Measurements from ENCODE around the gene GATM.

GATM gene

GRCh38 chr15:45402162-45402954 is 24.0 kb upstream of the GATM start:
- Histone ChIP-seq H3K4me2 (ENCODE audit: low read depth, low read length, poor library complexity, severe bottlenecking) (peak overlapping the region; percentile 89), H4K20me1 (ENCODE audit: insufficient read depth, low read length, poor library complexity, severe bottlenecking) (peaks cover 40% of the 10 kb centered on the region), H2AFZ (ENCODE audit: low read length) (peak overlapping the region; percentile 98), H3K9me3 (ENCODE audit: insufficient read depth, low read depth, low read length) (no peaks in the 10 kb centered on the region), H3K36me3 (ENCODE audit: insufficient read depth, low read length) (peaks cover 7% of the 10 kb centered on the region; the same call in 1 of the 2 replicates), H3K4me3 (ENCODE audit: low read length, poor library complexity, severe bottlenecking) (peak overlapping the region; percentile 91), H3K4me1 (ENCODE audit: insufficient read depth, low read length, poor library complexity, severe bottlenecking) (peaks cover 27% of the 10 kb centered on the region), H3K27me3 (ENCODE audit: insufficient read depth, low read length, poor library complexity, severe bottlenecking) (no peaks in the 10 kb centered on the region), H3K9me2 (replicated peaks; ENCODE audit: low read depth, low read length) (no peaks in the 10 kb centered on the region), H3K79me2 (ENCODE audit: insufficient read depth, low read length) (peaks cover 58% of the 10 kb centered on the region), H3F3A (ENCODE audit: low read depth) (no peaks in the 10 kb centered on the region), H3K9ac (ENCODE audit: low read depth, low read length, poor library complexity, severe bottlenecking) (peak overlapping the region; percentile 87)
- no peak for TF ChIP-seq EZH2phosphoT487 (IDR thresholded peaks at IDR 0.05; ENCODE audit: borderline replicate concordance)
- TF ChIP-seq, protein P1, sequence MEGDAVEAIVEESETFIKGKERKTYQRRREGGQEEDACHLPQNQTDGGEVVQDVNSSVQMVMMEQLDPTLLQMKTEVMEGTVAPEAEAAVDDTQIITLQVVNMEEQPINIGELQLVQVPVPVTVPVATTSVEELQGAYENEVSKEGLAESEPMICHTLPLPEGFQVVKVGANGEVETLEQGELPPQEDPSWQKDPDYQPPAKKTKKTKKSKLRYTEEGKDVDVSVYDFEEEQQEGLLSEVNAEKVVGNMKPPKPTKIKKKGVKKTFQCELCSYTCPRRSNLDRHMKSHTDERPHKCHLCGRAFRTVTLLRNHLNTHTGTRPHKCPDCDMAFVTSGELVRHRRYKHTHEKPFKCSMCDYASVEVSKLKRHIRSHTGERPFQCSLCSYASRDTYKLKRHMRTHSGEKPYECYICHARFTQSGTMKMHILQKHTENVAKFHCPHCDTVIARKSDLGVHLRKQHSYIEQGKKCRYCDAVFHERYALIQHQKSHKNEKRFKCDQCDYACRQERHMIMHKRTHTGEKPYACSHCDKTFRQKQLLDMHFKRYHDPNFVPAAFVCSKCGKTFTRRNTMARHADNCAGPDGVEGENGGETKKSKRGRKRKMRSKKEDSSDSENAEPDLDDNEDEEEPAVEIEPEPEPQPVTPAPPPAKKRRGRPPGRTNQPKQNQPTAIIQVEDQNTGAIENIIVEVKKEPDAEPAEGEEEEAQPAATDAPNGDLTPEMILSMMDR (conservative IDR thresholded peaks at IDR 0.05; ENCODE audit: low read length): no peak

DNA sequence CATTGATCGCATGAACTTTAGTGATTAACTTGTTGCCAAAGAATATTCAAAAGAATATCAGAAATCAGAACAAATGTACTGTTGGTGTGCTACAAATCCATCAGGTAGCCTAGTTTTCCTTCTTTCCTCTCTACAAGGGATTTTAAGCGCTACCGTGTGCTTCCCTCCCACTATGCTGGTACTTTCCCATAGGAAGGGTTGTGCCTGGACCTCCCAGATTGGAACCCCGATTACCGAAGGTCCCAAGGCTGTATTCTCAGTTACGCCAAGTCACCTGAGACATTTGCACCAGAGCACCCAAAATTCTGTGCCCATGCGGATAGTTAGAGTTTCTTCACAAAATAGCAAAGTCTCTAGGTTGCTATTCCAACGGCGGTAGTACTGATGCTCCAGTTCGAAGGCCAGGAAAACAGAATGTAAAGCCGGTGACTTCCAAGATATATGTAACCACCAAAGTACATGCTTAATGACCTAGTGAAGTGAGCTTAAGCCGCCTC is 23.4 kb upstream of the GATM start:
- Histone ChIP-seq H3K4me3 (ENCODE audit: low read length, poor library complexity, severe bottlenecking) (peak overlapping the region; percentile 91), H2AFZ (ENCODE audit: low read length) (peak overlapping the region; percentile 98), H3F3A (ENCODE audit: low read depth) (no peaks in the 10 kb centered on the region), H4K20me1 (ENCODE audit: insufficient read depth, low read length, poor library complexity, severe bottlenecking) (peaks cover 40% of the 10 kb centered on the region), H3K9me2 (replicated peaks; ENCODE audit: low read depth, low read length) (no peaks in the 10 kb centered on the region), H3K27me3 (ENCODE audit: insufficient read depth, low read length, poor library complexity, severe bottlenecking) (no peaks in the 10 kb centered on the region), H3K79me2 (ENCODE audit: insufficient read depth, low read length) (peaks cover 52% of the 10 kb centered on the region), H3K36me3 (ENCODE audit: insufficient read depth, low read length) (peaks cover under 1% of the 10 kb centered on the region; the same call in 1 of the 2 replicates), H3K4me2 (ENCODE audit: low read depth, low read length, poor library complexity, severe bottlenecking) (peak overlapping the region; percentile 89), H3K9me3 (ENCODE audit: insufficient read depth, low read depth, low read length) (no peaks in the 10 kb centered on the region), H3K9ac (ENCODE audit: low read depth, low read length, poor library complexity, severe bottlenecking) (peak overlapping the region; percentile 87), H3K4me1 (ENCODE audit: insufficient read depth, low read length, poor library complexity, severe bottlenecking) (peaks cover 27% of the 10 kb centered on the region)
- TF ChIP-seq, protein P1 (conservative IDR thresholded peaks at IDR 0.05; ENCODE audit: low read length): no peak
- no peak for TF ChIP-seq EZH2phosphoT487 (IDR thresholded peaks at IDR 0.05; ENCODE audit: borderline replicate concordance)

DNA sequence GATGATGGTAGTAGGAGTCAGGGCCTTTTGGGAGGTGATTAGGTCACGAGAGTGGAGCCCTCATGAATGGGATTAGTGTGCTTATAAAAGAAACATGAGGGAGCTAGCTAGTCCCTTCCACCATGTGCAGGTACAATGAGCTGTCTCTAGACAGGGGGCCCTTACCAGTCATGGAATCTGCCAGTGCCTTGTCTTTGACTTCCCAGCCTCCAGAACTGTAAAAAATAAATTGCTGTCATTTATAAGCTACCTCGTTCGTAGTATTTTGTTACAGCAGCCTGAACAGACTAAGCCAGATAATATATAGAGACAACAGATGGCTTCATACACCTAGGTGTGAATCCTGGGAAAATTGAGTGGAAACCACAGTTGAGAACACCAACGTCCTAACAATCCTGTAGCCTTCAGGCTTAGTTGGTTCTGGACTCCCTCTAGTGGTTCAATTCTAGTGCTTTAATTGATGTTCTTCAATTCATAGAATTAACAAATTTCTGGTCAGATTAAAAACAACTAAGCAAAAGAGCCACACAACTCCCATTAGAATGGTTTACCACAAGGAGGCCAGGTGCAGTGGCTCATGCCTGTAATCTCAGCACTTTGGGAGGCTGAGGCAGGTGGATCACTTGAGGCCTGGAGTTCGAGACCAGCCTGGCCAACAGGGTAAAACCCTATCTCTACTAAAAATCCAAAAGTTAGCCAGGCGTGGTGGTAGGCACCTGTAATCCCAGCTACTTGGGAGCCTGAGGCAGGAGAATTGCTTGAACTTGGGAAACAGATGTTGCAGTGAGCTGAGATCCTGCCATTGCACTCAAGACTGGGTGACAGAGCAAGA is 21.3 kb upstream of the GATM start:
- Histone ChIP-seq H3K79me2 (ENCODE audit: insufficient read depth, low read length) (peaks cover 33% of the 10 kb centered on the region), H3F3A (ENCODE audit: low read depth) (no peaks in the 10 kb centered on the region), H3K27me3 (ENCODE audit: insufficient read depth, low read length, poor library complexity, severe bottlenecking) (no peaks in the 10 kb centered on the region), H3K4me1 (ENCODE audit: insufficient read depth, low read length, poor library complexity, severe bottlenecking) (peaks cover 17% of the 10 kb centered on the region), H3K4me2 (ENCODE audit: low read depth, low read length, poor library complexity, severe bottlenecking) (no peak overlapping the region), H3K9ac (ENCODE audit: low read depth, low read length, poor library complexity, severe bottlenecking) (no peak overlapping the region), H3K36me3 (ENCODE audit: insufficient read depth, low read length) (no peaks in the 10 kb centered on the region), H3K4me3 (ENCODE audit: low read length, poor library complexity, severe bottlenecking) (no peak overlapping the region), H3K9me2 (replicated peaks; ENCODE audit: low read depth, low read length) (no peaks in the 10 kb centered on the region), H2AFZ (ENCODE audit: low read length) (no peak overlapping the region; the same call in 1 of the 2 replicates), H4K20me1 (ENCODE audit: insufficient read depth, low read length, poor library complexity, severe bottlenecking) (peaks cover 21% of the 10 kb centered on the region), H3K9me3 (ENCODE audit: insufficient read depth, low read depth, low read length) (no peaks in the 10 kb centered on the region)
- no peak for TF ChIP-seq EZH2phosphoT487 (IDR thresholded peaks at IDR 0.05; ENCODE audit: borderline replicate concordance)
- TF ChIP-seq, protein P1 (conservative IDR thresholded peaks at IDR 0.05; ENCODE audit: low read length): peak; percentile 78

All from Loucy (cell line).